UCSD-AML1 (cell line): ENCODE results near the gene PSAP.
A peak's percentile ranks its signal among the peaks of the same experiment; 100 is the strongest.

ENCODE experiments used
- DNase-seq: peaks from one replicate; lab custom pipeline; 2025; ENCODE audit not compliant: unreplicated experiment; lab: John Stamatoyannopoulos, UW

Gene PSAP

GRCh38 chr10:71789871-71790270 lies 61.2 kb downstream of the PSAP start:
- DNase-seq: no peak

GRCh38 chr10:71788954-71789353 lies 62.1 kb downstream of the PSAP start:
- DNase-seq: no peak

GRCh38 chr10:71784679-71785272 lies 66.3 kb downstream of the PSAP start:
- no peak for DNase-seq

- no peak for DNase-seq
Observed at GRCh38 chr10:71783917-71784678, 67.0 kb downstream of the PSAP start.

GRCh38 chr10:71782917-71783490 lies 68.0 kb downstream of the PSAP start:
- peak; percentile 69 for DNase-seq

- DNase-seq: peak; percentile 69
Observed at GRCh38 chr10:71782221-71782916, 68.7 kb downstream of the PSAP start.

- DNase-seq: no peak
Observed at GRCh38 chr10:71780719-71781118, 70.3 kb downstream of the PSAP start.

GRCh38 chr10:71780156-71780555 lies 70.9 kb downstream of the PSAP start:
- DNase-seq: no peak

GRCh38 chr10:71779641-71780040 lies 71.4 kb downstream of the PSAP start:
- DNase-seq: no peak

- no peak for DNase-seq
Observed at GRCh38 chr10:71778071-71778825, 72.8 kb downstream of the PSAP start.

GRCh38 chr10:71777213-71777985 lies 73.7 kb downstream of the PSAP start:
- DNase-seq: no peak

GRCh38 chr10:71776481-71776925 lies 74.5 kb downstream of the PSAP start:
- DNase-seq: peak; percentile 75

GRCh38 chr10:71774916-71775702 lies 75.9 kb downstream of the PSAP start:
- DNase-seq: peak; percentile 84

- DNase-seq: peak; percentile 94
Observed at GRCh38 chr10:71773221-71773971, 77.7 kb downstream of the PSAP start, which contains the start of gene VSIR. Gene VSIR, minus strand, starts transcription at chr10:71773520. Its CDS starts 81 bp downstream, at chr10:71773439.

- DNase-seq: no peak
Observed at GRCh38 chr10:71772832-71773220, 78.2 kb downstream of the PSAP start.

- peak; percentile 44 for DNase-seq
Observed at GRCh38 chr10:71771821-71772617, 79.0 kb downstream of the PSAP start.

- no peak for DNase-seq
Observed at GRCh38 chr10:71771204-71771603, 79.8 kb downstream of the PSAP start.

GRCh38 chr10:71770789-71771188 lies 80.3 kb downstream of the PSAP start:
- DNase-seq: no peak
